Tibial nerve (tissue), 4 donors: Measurements from ENCODE around the gene NDRG4. TPM values are rescaled to one million over a fixed set of nuclear protein-coding genes. Genes with fewer than 3 reads are reported as not detected.

Experiments
- DNase-seq, 2 donors: peaks; one replicate each; pipeline ENCODE4 v3.0.0-alpha.2; 2019; ENCODE audit warnings: low spot score in 2 of 2
- H3K27ac ChIP-seq, 4 donors: fragments of 200-600 bp; sonication (generic) in 3 of 4; one replicate each; pipeline ENCODE4 v1.5.1; 2017 to 2019; ENCODE audit warnings: mild to moderate bottlenecking in 1 of 4
- H3K27me3 ChIP-seq, 2 donors: fragments of 200-600 bp; sonication (generic) in 1 of 2; one replicate each; pipeline versions ENCODE4 v1.5.1 to v1.6.0; 2017 to 2019
- H3K36me3 ChIP-seq, 3 donors: fragments of 200-600 bp; sonication (generic); one replicate each; pipeline ENCODE4 v1.5.1; 2018 to 2019
- H3K4me1 ChIP-seq, 4 donors: fragments of 200-600 bp; sonication (generic) in 3 of 4; one replicate each; pipeline ENCODE4 v1.5.1; 2017 to 2019
- H3K4me3 ChIP-seq, 4 donors: fragments of 200-600 bp; sonication (generic) in 3 of 4; one replicate each; pipeline ENCODE4 v1.5.1; 2017 to 2019; ENCODE audit warnings: mild to moderate bottlenecking in 1 of 4, moderate library complexity in 1 of 4
- H3K9me3 ChIP-seq, 4 donors: fragments of 200-600 bp; sonication (generic) in 3 of 4; one replicate each; pipeline ENCODE4 v1.5.1; 2017 to 2019
- CTCF ChIP-seq, 5 experiments: fragments of 200-600 bp in 3 of 5; fragments of 450-650 bp in 2 of 5; sonication (generic) in 3 of 5; IDR thresholded peaks; one replicate each; pipeline ENCODE4 v1.5.1; 2016 to 2019; ENCODE audit warnings: antibody characterized with exemption in 5 of 5, mild to moderate bottlenecking in 3 of 5, moderate library complexity in 2 of 5
- EP300 ChIP-seq, 2 donors: sonication (generic); formaldehyde crosslinking; IDR thresholded peaks; one replicate each; pipeline ENCODE4 v1.6.1; 2017; ENCODE audit warnings: antibody characterized with exemption in 2 of 2, mild to moderate bottlenecking in 1 of 2
- POLR2A ChIP-seq, 2 donors: fragments of 450-650 bp; IDR thresholded peaks; one replicate each; pipeline ENCODE4 v1.6.1; 2017; ENCODE audit warnings: antibody characterized with exemption in 2 of 2, mild to moderate bottlenecking in 2 of 2, moderate library complexity in 2 of 2
- WGBS, 2 donors: methylation state at CpG; one replicate each; pipeline ENCODE4 v1.1.5; 2018; 5-methylcytosine and 5-hydroxymethylcytosine counted together
- total RNA-seq, 4 donors: library from RNA; depleted of rRNA; stranded (reverse); fragments of >200 nt; gene quantifications; one replicate each; pipeline ENCODE4 v1.1.0, GENCODE V29; 2016

The NDRG4 gene
- total RNA-seq, 4 donors from 2014 or later, result 3.9 to 12.6 (median 5.9) TPM

- WGBS, 2 donors, result 74 to 82% methylated on average over 16 to 20 of the region's 20 CpGs
- Histone ChIP-seq H3K27ac (peak overlapping the region in 1 of 4 donors; percentile 93), H3K9me3 (no peaks in the 10 kb centered on the region), H3K36me3 (no peaks in the 10 kb centered on the region), H3K4me3 (no peak overlapping the region), H3K27me3 (no peaks in the 10 kb centered on the region), H3K4me1 (peaks cover 0 to 16% (median 4%) of the 10 kb centered on the region in 4 donors)
- TF ChIP-seq EP300 (IDR thresholded peaks at IDR 0.05) (no peak), POLR2A (IDR thresholded peaks at IDR 0.05) (no peak), CTCF (IDR thresholded peaks at IDR 0.05) (no peak)
- no peak for DNase-seq
Measured at GRCh38 chr16:58493756-58494431, 6.0 kb upstream of the NDRG4 start.

- Histone ChIP-seq H3K27me3 (peaks cover 0 to 3% of the 10 kb centered on the region in 2 donors), H3K4me3 (peak overlapping the region in 1 of 4 donors; percentile 23), H3K36me3 (no peaks in the 10 kb centered on the region), H3K4me1 (peaks cover 0 to 18% (median 4%) of the 10 kb centered on the region in 4 donors), H3K9me3 (no peaks in the 10 kb centered on the region), H3K27ac (peak overlapping the region in 3 of 4 donors; percentile 58 to 93 (median 83))
- 1% methylated on average over 8 of the region's 8 CpGs for WGBS, 2 donors
- TF ChIP-seq CTCF (IDR thresholded peaks at IDR 0.05) (peak; percentile 27 to 57 (median 49)), EP300 (IDR thresholded peaks at IDR 0.05) (peak in 1 of 2 donors; percentile 17), POLR2A (IDR thresholded peaks at IDR 0.05) (no peak)
- peak; percentile 81 to 88 for DNase-seq
Measured at GRCh38 chr16:58494981-58495520, 4.9 kb upstream of the NDRG4 start.

- peak overlapping the region in 3 of 4 donors; percentile 58 to 93 (median 83) for H3K27ac ChIP-seq
- H3K4me1 ChIP-seq, result peaks cover 0 to 25% (median 10%) of the 10 kb centered on the region in 4 donors
- peak overlapping the region in 1 of 4 donors; percentile 23 for H3K4me3 ChIP-seq
- no peaks in the 10 kb centered on the region for H3K36me3 ChIP-seq
- DNase-seq, result no peak
- H3K27me3 ChIP-seq, result peaks cover 0 to 10% of the 10 kb centered on the region in 2 donors
- no peaks in the 10 kb centered on the region for H3K9me3 ChIP-seq
- TF ChIP-seq POLR2A (IDR thresholded peaks at IDR 0.05), result no peak
- no peak for TF ChIP-seq CTCF (IDR thresholded peaks at IDR 0.05)
- 39 to 44% methylated on average over 21 to 22 of the region's 24 CpGs for WGBS, 2 donors
Measured at GRCh38 chr16:58495521-58496331, 4.2 kb upstream of the NDRG4 start.

GRCh38 chr16:58497468-58497867, 2.5 kb upstream of the NDRG4 start:
- TF ChIP-seq EP300 (IDR thresholded peaks at IDR 0.05) (no peak), CTCF (IDR thresholded peaks at IDR 0.05) (no peak), POLR2A (IDR thresholded peaks at IDR 0.05) (no peak)
- peaks cover 0 to 37% (median 20%) of the 10 kb centered on the region in 4 donors for H3K4me1 ChIP-seq
- no peak overlapping the region for H3K4me3 ChIP-seq
- DNase-seq, result no peak
- H3K27ac ChIP-seq, result no peak overlapping the region
- 93% methylated on average over 2 of the region's 2 CpGs for WGBS, 2 donors
- H3K36me3 ChIP-seq, result no peaks in the 10 kb centered on the region
- peaks cover 0 to 28% of the 10 kb centered on the region in 2 donors for H3K27me3 ChIP-seq
- no peaks in the 10 kb centered on the region for H3K9me3 ChIP-seq
